Neural cell (in vitro differentiated cells): ENCODE measurements around the gene LRRC61. TPM values are rescaled to one million over a fixed set of nuclear protein-coding genes. Genes with fewer than 3 reads are reported as not detected.

ENCODE experiments used
- H2AFZ ChIP-seq: fragments of 200-600, 300-800 bp; sonication (generic), shearing (Covaris generic); 2 replicates; pipeline ENCODE4 v1.6.0; 2014; ENCODE audit warnings: low read depth, mild to moderate bottlenecking, antibody characterized with exemption, low read length, moderate library complexity
- H3F3A ChIP-seq: fragments of 200-600 bp; shearing (Covaris generic); 2 replicates; pipeline ENCODE4 v1.6.1; 2016; ENCODE audit warnings: mild to moderate bottlenecking, moderate library complexity, mixed read lengths, antibody characterized with exemption, low read length; ENCODE audit not compliant: insufficient read depth, poor library complexity, severe bottlenecking
- H3K27ac ChIP-seq: fragments of 200-600, 300-800 bp; sonication (generic), shearing (Covaris generic); 2 replicates; pipeline ENCODE4 v1.5.1; 2014; ENCODE audit warnings: mild to moderate bottlenecking, low read length, moderate library complexity
- H3K27me3 ChIP-seq: fragments of 300-800, 200-600 bp; sonication (generic), shearing (Covaris generic); 2 replicates; pipeline ENCODE4 v1.6.0; 2014; ENCODE audit warnings: mild to moderate bottlenecking, low read depth, low read length, moderate library complexity; ENCODE audit not compliant: insufficient read depth
- H3K36me3 ChIP-seq: fragments of 300-800, 200-600 bp; sonication (generic), shearing (Covaris generic); 2 replicates; pipeline ENCODE4 v1.5.1; 2014; ENCODE audit warnings: mild to moderate bottlenecking, antibody characterized with exemption, low read length, moderate library complexity; ENCODE audit not compliant: insufficient read depth
- H3K4me2 ChIP-seq: fragments of 300-800, 200-600 bp; sonication (generic), shearing (Covaris generic); 2 replicates; pipeline ENCODE4 v1.6.0; 2014; ENCODE audit warnings: mild to moderate bottlenecking, low read length
- H3K4me3 ChIP-seq: fragments of 300-800, 200-600 bp; sonication (generic), shearing (Covaris generic); 2 replicates; pipeline ENCODE4 v1.5.1; 2014; ENCODE audit warnings: mild to moderate bottlenecking, low read length, moderate library complexity
- H3K79me2 ChIP-seq: fragments of 200-600 bp; shearing (Covaris generic); replicated peaks from 2 replicates; pipeline ENCODE4 v1.6.0; 2014; ENCODE audit warnings: mild to moderate bottlenecking, low read length, moderate library complexity; ENCODE audit not compliant: insufficient read depth
- H3K9ac ChIP-seq: fragments of 300-800, 200-600 bp; sonication (generic), shearing (Covaris generic); 2 replicates; pipeline ENCODE4 v1.6.1; 2016; ENCODE audit warnings: mild to moderate bottlenecking, low read length, mixed read lengths
- H3K9me2 ChIP-seq: fragments of 200-600 bp; shearing (Covaris generic); 2 replicates; pipeline ENCODE4 v1.6.1; 2016; ENCODE audit warnings: mild to moderate bottlenecking, low read length, mixed read lengths; ENCODE audit not compliant: insufficient read depth
- H3K9me3 ChIP-seq: fragments of 200-600, 300-800 bp; sonication (generic), shearing (Covaris generic); 2 replicates; pipeline ENCODE4 v1.6.1; 2016; ENCODE audit warnings: mild to moderate bottlenecking, mixed run types, low read length, moderate library complexity, mixed read lengths
- H4K20me1 ChIP-seq: fragments of 200-600 bp; shearing (Covaris generic); 2 replicates; pipeline ENCODE4 v1.6.1; 2016; ENCODE audit warnings: mild to moderate bottlenecking, mixed run types; ENCODE audit not compliant: insufficient read depth
- CTCF ChIP-seq: fragments of 450-650 bp; IDR thresholded peaks from 2 replicates; pipeline ENCODE4 v1.5.1; 2014; ENCODE audit warnings: antibody characterized with exemption, mild to moderate bottlenecking, moderate library complexity; ENCODE audit not compliant: poor library complexity, severe bottlenecking
- EP300 ChIP-seq: fragments of 450-650 bp; conservative IDR thresholded peaks from 2 replicates; pipeline ENCODE4 v1.6.1; 2014; ENCODE audit warnings: antibody characterized with exemption, mild to moderate bottlenecking, moderate library complexity; ENCODE audit not compliant: poor library complexity, severe bottlenecking
- EZH2 ChIP-seq: fragments of 200-600, 300-800 bp; shearing (Covaris generic), sonication (generic); IDR thresholded peaks from 2 replicates; pipeline ENCODE4 v1.6.1; 2014; ENCODE audit warnings: antibody characterized with exemption, low read length, borderline replicate concordance, mild to moderate bottlenecking; ENCODE audit not compliant: insufficient read depth, poor library complexity, severe bottlenecking
- MXI1 ChIP-seq: fragments of 450-650 bp; conservative IDR thresholded peaks from 2 replicates; pipeline ENCODE4 v1.6.1; 2014; ENCODE audit warnings: antibody characterized with exemption, mild to moderate bottlenecking; ENCODE audit not compliant: poor library complexity, severe bottlenecking
- POLR2AphosphoS5 ChIP-seq: IDR thresholded peaks from 2 replicates; pipeline ENCODE4 v1.6.1; 2012
- RAD21 ChIP-seq: fragments of 450-650 bp; conservative IDR thresholded peaks from 2 replicates; pipeline ENCODE4 v1.6.1; 2014; ENCODE audit warnings: antibody characterized with exemption, mild to moderate bottlenecking, moderate library complexity
- REST ChIP-seq: IDR thresholded peaks from 2 replicates; pipeline ENCODE4 v1.6.1; 2012; ENCODE audit warnings: borderline replicate concordance
- SMC3 ChIP-seq: fragments of 450-650 bp; conservative IDR thresholded peaks from 2 replicates; pipeline ENCODE4 v1.6.1; 2014; ENCODE audit warnings: antibody characterized with exemption, mild to moderate bottlenecking, moderate library complexity; ENCODE audit not compliant: poor library complexity
- TAF1 ChIP-seq: IDR thresholded peaks from 2 replicates; pipeline ENCODE4 v1.6.1; 2012; ENCODE audit warnings: low read depth
- polyA plus RNA-seq: library from polyadenylated mRNA; depleted of rRNA; stranded (reverse); fragments of >200 nt; gene quantifications from 2 replicates; pipeline ENCODE4 v1.2.3, GENCODE V29; 2014

Gene LRRC61
- polyA plus RNA-seq, 1 donor from 2014 or later: 5.0 TPM

DNA sequence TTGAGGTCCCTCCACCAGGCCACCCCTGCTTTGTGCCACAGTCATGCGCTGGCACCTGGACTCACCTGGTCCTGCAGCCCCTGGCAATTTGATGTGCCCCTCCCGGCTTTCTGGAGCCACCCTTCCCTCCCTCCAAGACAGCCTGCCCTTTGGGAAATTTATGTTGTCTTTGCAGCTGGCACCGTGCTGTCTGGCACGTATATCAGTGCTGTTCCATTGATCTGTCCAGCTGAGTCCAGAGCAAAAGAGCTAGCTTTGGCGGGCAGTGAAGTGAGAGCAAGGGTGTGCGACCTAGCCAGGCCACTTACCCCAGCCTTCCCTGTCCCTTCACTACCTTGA lies 12.6 kb downstream of the LRRC61 start:
- TF ChIP-seq TAF1 (no peak), RAD21 (no peak), EP300 (no peak), MXI1 (no peak), EZH2 (no peak), SMC3 (no peak), CTCF (no peak)
- Histone ChIP-seq H3K4me3 (no peak overlapping the region), H3K27ac (no peak overlapping the region), H3K27me3 (peaks cover 17% of the 10 kb centered on the region), H3F3A (no peaks in the 10 kb centered on the region), H3K9me3 (no peaks in the 10 kb centered on the region), H4K20me1 (no peaks in the 10 kb centered on the region), H2AFZ (no peak overlapping the region), H3K4me2 (no peak overlapping the region), H3K36me3 (no peaks in the 10 kb centered on the region), H3K9me2 (no peaks in the 10 kb centered on the region), H3K79me2 (no peaks in the 10 kb centered on the region), H3K9ac (no peak overlapping the region)

GRCh38 chr7:150336746-150337145 lies 13.6 kb downstream of the LRRC61 start:
- no peaks in the 10 kb centered on the region for H3K36me3 ChIP-seq

More at GRCh38 chr7:150336746-150337145, 13.6 kb downstream of the LRRC61 start:
- no peaks in the 10 kb centered on the region for H4K20me1 ChIP-seq
- H3F3A ChIP-seq: no peaks in the 10 kb centered on the region
- no peak overlapping the region for H2AFZ ChIP-seq
- no peaks in the 10 kb centered on the region for H3K9me2 ChIP-seq
- H3K9ac ChIP-seq: no peak overlapping the region
- H3K27ac ChIP-seq: no peak overlapping the region
- no peak overlapping the region for H3K4me3 ChIP-seq
- H3K27me3 ChIP-seq: peaks cover 27% of the 10 kb centered on the region
- no peaks in the 10 kb centered on the region for H3K9me3 ChIP-seq
- H3K79me2 ChIP-seq: no peaks in the 10 kb centered on the region
- TF ChIP-seq CTCF: no peak
- no peak for TF ChIP-seq POLR2AphosphoS5
- no peak for TF ChIP-seq SMC3
- no peak for TF ChIP-seq EP300
- TF ChIP-seq EZH2: no peak
- no peak for TF ChIP-seq REST
- TF ChIP-seq RAD21: no peak
- no peak for TF ChIP-seq TAF1
- TF ChIP-seq MXI1: no peak
- no peak overlapping the region for H3K4me2 ChIP-seq
